ENCODE measurements around the gene LRP1B. TPM values are rescaled to one million over a fixed set of nuclear protein-coding genes. Genes with fewer than 3 reads are reported as not detected.

Gene LRP1B
- total and polyA plus RNA-seq, 2 of the 8 experiments (the other 6 are each of a cell fraction or from before 2014, with no cell fraction given): 0.03 TPM; not detected in 1

GRCh38 chr2:141791521-141791920 lies 339.3 kb downstream of the LRP1B start:
- WGBS, 2 experiments (ENCODE audit: extremely low coverage in 1 of 2, insufficient coverage in 1 of 2, insufficient read length in 1 of 2, insufficient replicate concordance in 2 of 2, low coverage in 1 of 2, low lambda C conversion rate in 2 of 2, missing lambda C conversion rate in 1 of 2): 91% methylated on average over 2 of the region's 2 CpGs; no CpG with 5 or more reads in 1 of the 2 experiments
- no peaks in the 10 kb centered on the region for H3K36me3 ChIP-seq (ENCODE audit: control insufficient read depth in 2 of 4, insufficient read depth in 4 of 4, low read length in 3 of 4)

More at GRCh38 chr2:141791521-141791920, 339.3 kb downstream of the LRP1B start:
- no peak overlapping the region for H2BK120ac ChIP-seq (replicated peaks; ENCODE audit: low read depth, low read length)
- FAIRE-seq (no peak), DNase-seq (ENCODE audit: low read depth in 1 of 2, low spot score in 2 of 2) (no peak)
- H3K14ac ChIP-seq (ENCODE audit: insufficient read length): no peak overlapping the region
- ChIA-PET POLR2A (ENCODE audit: partially characterized antibody) (no interaction called here), CTCF (ENCODE audit: partially characterized antibody) (interaction anchor here (0.8 kb wide), 1 partner anchor 33 kb away, joined by 3 read pairs; no protein-coding TSS in a partner anchor)
- no peak overlapping the region for H3K23ac ChIP-seq (ENCODE audit: insufficient read length)
- H2BK20ac ChIP-seq (ENCODE audit: low read length): no peak overlapping the region
- no peak overlapping the region for H4K8ac ChIP-seq (ENCODE audit: extremely low read depth, insufficient read depth, low read length)
- no peak overlapping the region for H4K5ac ChIP-seq (ENCODE audit: insufficient read length, low read depth, low read length)
- no peak overlapping the region for H3K27ac ChIP-seq (ENCODE audit: low read depth, low read length)
- no peak overlapping the region for H2BK12ac ChIP-seq (ENCODE audit: low read depth, low read length)
- H4K20me1 ChIP-seq (replicated peaks in 1 of 2; ENCODE audit: control insufficient read depth in 1 of 2, insufficient read depth in 2 of 2, low read length in 2 of 2): no peaks in the 10 kb centered on the region
- H3K4me1 ChIP-seq (replicated peaks in 1 of 4; ENCODE audit: control insufficient read depth in 3 of 4, insufficient read depth in 4 of 4, low read length in 3 of 4): no peaks in the 10 kb centered on the region
- no peaks in the 10 kb centered on the region for H3K9me3 ChIP-seq (ENCODE audit: insufficient read depth in 2 of 2, low read depth in 1 of 2, low read length in 1 of 2)
- H4K91ac ChIP-seq (replicated peaks; ENCODE audit: insufficient read length, low read length): no peak overlapping the region
- no peak overlapping the region for H2AK5ac ChIP-seq (ENCODE audit: low read depth, low read length)
- H3K79me2 ChIP-seq (ENCODE audit: control insufficient read depth in 1 of 2, insufficient read depth in 2 of 2, low read length in 2 of 2): no peaks in the 10 kb centered on the region
- H3K9ac ChIP-seq (replicated peaks in 1 of 4; ENCODE audit: extremely low read depth in 1 of 4, low read depth in 3 of 4, low read length in 3 of 4): no peak overlapping the region
- no peak overlapping the region for H3K4me2 ChIP-seq (ENCODE audit: insufficient read depth in 1 of 2, low read depth in 2 of 2, low read length in 2 of 2)
- no peak overlapping the region for H3K4me3 ChIP-seq (ENCODE audit: extremely low read depth in 1 of 4, insufficient read depth in 2 of 4, low read depth in 3 of 4, low read length in 4 of 4)
- H3K23me2 ChIP-seq (ENCODE audit: low read depth, low read length): no peaks in the 10 kb centered on the region
- H3K4ac ChIP-seq (replicated peaks; ENCODE audit: insufficient read length, low read depth, low read length): no peak overlapping the region
- H2BK15ac ChIP-seq (ENCODE audit: low read length): no peak overlapping the region
- H3K18ac ChIP-seq (ENCODE audit: extremely low read depth, low read length): no peak overlapping the region
- H2AFZ ChIP-seq (ENCODE audit: low read length): no peak overlapping the region
- H2BK5ac ChIP-seq (ENCODE audit: low read depth, low read length): no peak overlapping the region
- no peak overlapping the region for H3K56ac ChIP-seq (replicated peaks; ENCODE audit: insufficient read length, low read depth, low read length)
- H3K79me1 ChIP-seq (ENCODE audit: low read depth, low read length): no peaks in the 10 kb centered on the region
- no peaks in the 10 kb centered on the region for H3K27me3 ChIP-seq (replicated peaks in 1 of 4; ENCODE audit: control insufficient read depth in 3 of 4, extremely low read depth in 1 of 4, insufficient read depth in 3 of 4, low read length in 3 of 4)

Measured in H1 (cell line).